LNCaP clone FGC (cell line): Measurements from ENCODE around the gene AMBRA1.

ENCODE experiments used
- DNase-seq: peaks from one replicate; pipeline ENCODE4 v3.0.0-alpha.2; 2011; ENCODE audit warnings: low read depth
- H3K4me3 ChIP-seq: 2 replicates; pipeline ENCODE4 v1.5.1; 2011; ENCODE audit warnings: mild to moderate bottlenecking, low read depth, low read length, control low read depth
- TF ChIP-seq, protein P1 (sequence below): IDR thresholded peaks from 2 replicates; pipeline ENCODE4 v1.5.1; 2012; ENCODE audit warnings: mild to moderate bottlenecking; ENCODE audit not compliant: control insufficient read depth, insufficient read depth; ENCODE audit errors: extremely low read depth

The AMBRA1 gene

DNA sequence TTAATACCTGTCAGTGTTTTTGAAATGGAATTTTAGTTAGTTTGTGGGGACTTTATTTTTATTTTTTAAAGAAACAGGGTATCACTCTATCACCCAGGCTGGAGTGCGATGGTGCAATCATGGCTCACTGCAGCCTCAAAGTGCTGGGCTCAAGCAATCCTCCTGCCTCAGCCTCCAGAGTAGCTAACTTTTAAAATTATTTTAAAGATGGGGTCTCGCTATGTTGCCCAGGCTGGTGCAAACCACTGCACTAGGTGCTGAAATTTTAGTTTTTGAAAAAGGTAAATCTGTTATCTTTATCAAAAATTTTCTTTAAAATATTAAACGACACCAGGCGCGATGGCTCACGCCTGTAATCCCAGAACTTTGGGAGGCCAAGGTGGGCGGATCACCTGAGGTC, 42.6 kb downstream of the AMBRA1 start:
- H3K4me3 ChIP-seq, result no peak overlapping the region
- DNase-seq, result no peak
- TF ChIP-seq, protein P1, sequence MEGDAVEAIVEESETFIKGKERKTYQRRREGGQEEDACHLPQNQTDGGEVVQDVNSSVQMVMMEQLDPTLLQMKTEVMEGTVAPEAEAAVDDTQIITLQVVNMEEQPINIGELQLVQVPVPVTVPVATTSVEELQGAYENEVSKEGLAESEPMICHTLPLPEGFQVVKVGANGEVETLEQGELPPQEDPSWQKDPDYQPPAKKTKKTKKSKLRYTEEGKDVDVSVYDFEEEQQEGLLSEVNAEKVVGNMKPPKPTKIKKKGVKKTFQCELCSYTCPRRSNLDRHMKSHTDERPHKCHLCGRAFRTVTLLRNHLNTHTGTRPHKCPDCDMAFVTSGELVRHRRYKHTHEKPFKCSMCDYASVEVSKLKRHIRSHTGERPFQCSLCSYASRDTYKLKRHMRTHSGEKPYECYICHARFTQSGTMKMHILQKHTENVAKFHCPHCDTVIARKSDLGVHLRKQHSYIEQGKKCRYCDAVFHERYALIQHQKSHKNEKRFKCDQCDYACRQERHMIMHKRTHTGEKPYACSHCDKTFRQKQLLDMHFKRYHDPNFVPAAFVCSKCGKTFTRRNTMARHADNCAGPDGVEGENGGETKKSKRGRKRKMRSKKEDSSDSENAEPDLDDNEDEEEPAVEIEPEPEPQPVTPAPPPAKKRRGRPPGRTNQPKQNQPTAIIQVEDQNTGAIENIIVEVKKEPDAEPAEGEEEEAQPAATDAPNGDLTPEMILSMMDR, result no peak

DNA sequence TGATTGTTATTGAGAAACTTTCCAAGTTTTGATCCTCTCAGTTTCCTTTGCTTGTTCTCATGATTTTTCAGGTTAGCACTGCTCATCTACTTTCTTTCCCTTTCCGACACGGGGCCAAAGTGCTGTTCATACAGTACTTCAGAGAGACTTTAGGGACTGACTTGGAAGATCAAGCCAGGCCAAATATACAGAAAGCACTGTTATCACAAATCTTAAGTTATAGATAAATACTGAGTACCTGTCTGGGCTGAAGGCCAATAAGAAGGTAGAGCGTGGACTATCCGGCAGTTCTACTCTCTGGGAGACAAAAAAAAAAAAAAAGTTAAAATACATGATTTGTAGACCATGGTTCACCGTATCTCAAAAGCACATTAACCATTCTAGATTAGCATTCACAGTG, 46.2 kb downstream of the AMBRA1 start:
- peak; percentile 79 for DNase-seq
- H3K4me3 ChIP-seq, result no peak overlapping the region
- TF ChIP-seq, protein P1, result no peak

DNA sequence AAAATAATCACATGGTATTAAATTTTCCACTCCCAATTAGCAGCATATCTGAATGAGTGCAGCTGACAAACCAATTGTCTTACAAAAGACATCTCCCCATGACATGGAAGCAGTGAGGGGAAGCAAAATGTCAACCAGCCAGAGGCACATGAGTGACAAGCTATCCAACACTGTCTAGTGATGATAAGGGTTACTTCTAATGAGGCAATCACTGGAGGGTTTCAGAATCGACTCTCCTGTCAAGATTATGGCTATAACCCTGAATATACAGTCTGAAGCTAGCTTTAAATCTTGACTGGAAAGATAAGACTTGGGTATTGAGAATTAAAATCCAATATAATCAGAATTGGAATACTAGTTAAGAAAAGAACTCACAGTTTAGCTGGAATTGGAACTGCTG, 50.3 kb downstream of the AMBRA1 start:
- no peak overlapping the region for H3K4me3 ChIP-seq
- no peak for DNase-seq
- TF ChIP-seq, protein P1, result no peak

DNA sequence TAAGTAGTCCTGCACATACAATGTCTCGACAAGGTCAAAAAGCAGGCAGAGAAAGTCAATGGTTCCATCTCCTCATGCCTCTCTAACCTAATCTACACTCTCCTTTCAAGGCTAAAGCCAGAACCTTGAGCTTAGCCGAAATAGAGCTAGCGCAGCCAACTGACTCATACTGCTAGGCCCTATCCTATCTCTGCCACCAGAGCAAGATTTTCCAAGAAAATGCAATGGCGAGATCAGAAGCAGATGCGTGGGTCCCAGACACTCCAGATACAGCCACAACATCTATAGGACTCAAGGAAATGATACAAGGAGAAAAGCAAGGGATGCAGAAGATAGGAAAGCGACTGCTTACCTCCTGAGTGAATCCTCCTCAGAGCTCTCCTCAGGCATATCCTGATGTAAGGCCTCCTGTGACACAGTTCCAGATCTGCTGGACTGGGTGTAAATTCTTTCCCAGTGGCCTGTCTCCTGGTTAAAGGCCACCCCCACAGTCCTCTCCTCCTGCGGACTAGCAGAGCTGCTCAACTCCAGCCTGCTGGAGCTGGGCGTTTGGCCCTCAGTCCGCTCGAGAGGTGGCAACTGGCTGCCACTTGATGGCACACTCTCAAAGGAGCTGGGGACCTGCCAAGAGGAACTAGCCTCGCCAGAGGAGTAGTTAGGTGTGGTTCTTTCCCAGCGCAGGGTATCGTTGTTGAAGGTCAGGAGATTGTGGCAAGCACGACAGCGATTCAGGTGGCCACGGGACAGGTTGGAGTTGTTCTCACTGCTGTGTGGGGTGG, 52.0 kb downstream of the AMBRA1 start:
- TF ChIP-seq, protein P1, result peak; percentile 65
- no peak overlapping the region for H3K4me3 ChIP-seq
- DNase-seq, result peak; percentile 73

DNA sequence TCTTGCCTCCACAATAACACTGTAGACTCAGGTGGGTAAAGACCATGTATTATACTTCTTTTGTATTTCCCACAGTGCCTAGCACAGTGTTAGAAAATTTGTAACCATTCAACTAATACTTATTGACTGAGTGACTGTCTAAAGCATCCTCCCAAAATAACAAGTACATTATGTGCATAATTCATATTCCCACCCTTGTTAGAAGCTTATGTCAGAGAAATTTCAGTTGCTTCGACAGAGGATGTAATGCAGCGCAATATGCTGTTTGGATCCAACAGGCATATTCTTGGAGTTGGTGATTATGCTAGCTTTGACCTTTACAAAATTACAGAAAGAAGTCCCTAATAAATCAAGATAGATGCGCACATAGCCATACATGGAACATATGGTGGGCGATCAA, 53.0 kb downstream of the AMBRA1 start:
- TF ChIP-seq, protein P1, result no peak
- H3K4me3 ChIP-seq, result no peak overlapping the region
- no peak for DNase-seq

DNA sequence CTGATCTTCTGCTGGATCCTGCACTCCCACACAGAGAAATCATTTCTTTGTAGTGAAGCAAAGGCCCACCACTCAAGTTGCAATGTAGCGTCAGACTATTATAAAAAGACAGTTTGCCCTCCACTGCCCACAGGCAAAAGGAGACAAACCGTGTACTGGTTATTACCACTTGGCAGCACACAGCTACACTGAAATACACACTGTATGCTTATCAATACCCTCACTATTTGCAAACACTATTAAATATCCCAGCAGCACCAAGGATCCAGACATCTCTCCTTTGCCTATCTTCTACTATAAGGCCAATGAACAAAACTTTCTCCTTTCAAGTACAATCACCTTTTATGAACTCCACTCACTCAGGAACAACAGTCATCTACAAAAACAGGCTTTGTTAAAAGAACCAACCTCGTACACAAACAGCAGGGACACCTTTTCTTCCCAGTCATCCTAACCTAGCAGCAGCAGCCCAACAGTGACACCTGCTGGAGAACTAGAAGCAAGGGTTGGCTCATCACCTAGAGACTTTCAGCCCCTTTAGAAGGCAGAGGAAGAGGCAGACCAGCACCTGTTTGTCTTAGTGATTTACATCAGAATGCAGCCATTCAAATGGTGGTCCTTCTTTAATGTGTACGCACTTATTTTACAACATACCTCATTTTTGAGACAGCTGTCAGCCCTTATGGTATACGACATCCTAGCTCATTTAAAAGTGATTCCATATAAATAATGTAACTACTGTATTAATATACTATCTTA, 56.1 kb downstream of the AMBRA1 start:
- TF ChIP-seq, protein P1, result peak; percentile 97
- DNase-seq, result peak; percentile 62
- H3K4me3 ChIP-seq, result no peak overlapping the region
